PC-3 (cell line): ENCODE data around the gene PITX1. TPM values are rescaled to one million over a fixed set of nuclear protein-coding genes. Genes with fewer than 3 reads are reported as not detected.

Experiments
- ATAC-seq: fragments of 200-7000 bp; cut with Tn5 transposase; 2 replicates; pipeline ENCODE4 v1.9.1; 2020; ENCODE audit warnings: mild to moderate bottlenecking, moderate library complexity
- BruUV-seq: library from RNA; stranded (reverse); fragments of 400-500 nt; replicated peaks from 2 replicates; lab custom pipeline; 2021; lab: Mats Ljungman, UMichigan
- CTCF ChIA-PET: fragments of 300-600 bp; sonication (Branson Sonifier 250); formaldehyde crosslinking; loops from one replicate; lab custom pipeline; 2022; ENCODE audit warnings: antibody characterized with exemption; lab: Charles Lee
- POLR2A ChIA-PET: fragments of 300-600 bp; sonication (Branson Sonifier 250); formaldehyde crosslinking; loops from one replicate; lab custom pipeline; 2022; ENCODE audit warnings: antibody characterized with exemption; ENCODE audit not compliant: unreplicated experiment; lab: Charles Lee
- DNase-seq: peaks from one replicate; pipeline ENCODE4 v3.0.0-alpha.2; 2015
- H2AFZ ChIP-seq: fragments of 300-600 bp; sonication (generic); 2 replicates; pipeline ENCODE4 v1.6.0; 2016; ENCODE audit warnings: antibody characterized with exemption, low read length
- H3F3A ChIP-seq: fragments of 300-600 bp; sonication (generic); one replicate; pipeline ENCODE4 v1.6.0; 2017; ENCODE audit warnings: antibody characterized with exemption, low read length, control low read depth, mild to moderate bottlenecking; ENCODE audit not compliant: unreplicated experiment
- H3K27ac ChIP-seq: fragments of 300-600 bp; sonication (generic); 2 replicates; pipeline ENCODE4 v1.5.1; 2016; ENCODE audit warnings: mild to moderate bottlenecking, low read length
- H3K27me3 ChIP-seq: fragments of 300-600 bp; sonication (generic); 2 replicates; pipeline ENCODE4 v1.6.1; 2016; ENCODE audit warnings: low read length, mixed read lengths
- H3K36me3 ChIP-seq: fragments of 300-600 bp; sonication (generic); 2 replicates; pipeline ENCODE4 v1.6.1; 2016; ENCODE audit warnings: low read depth, mixed run types, low read length, mixed read lengths
- H3K4me1 ChIP-seq: fragments of 300-600 bp; sonication (generic); 2 replicates; pipeline ENCODE4 v1.5.1; 2016; ENCODE audit warnings: low read length; ENCODE audit not compliant: insufficient read depth
- H3K4me2 ChIP-seq: fragments of 300-600 bp; sonication (generic); 2 replicates; pipeline ENCODE4 v1.6.0; 2016; ENCODE audit warnings: low read length
- H3K4me3 ChIP-seq: fragments of 300-600 bp; sonication (generic); 2 replicates; pipeline ENCODE4 v1.5.1; 2016; ENCODE audit warnings: mild to moderate bottlenecking, low read length, mixed read lengths
- H3K79me2 ChIP-seq: fragments of 300-600 bp; sonication (generic); 2 replicates; pipeline ENCODE4 v1.6.1; 2017; ENCODE audit warnings: low read length, mixed read lengths
- H3K9ac ChIP-seq: fragments of 300-600 bp; sonication (generic); 2 replicates; pipeline ENCODE4 v1.6.0; 2016; ENCODE audit warnings: mild to moderate bottlenecking, low read length
- H3K9me2 ChIP-seq: fragments of 300-600 bp; sonication (generic); replicated peaks from 2 replicates; pipeline ENCODE4 v1.6.1; 2016; ENCODE audit warnings: mixed run types, low read length, mixed read lengths
- H3K9me3 ChIP-seq: fragments of 300-600 bp; sonication (generic); 2 replicates; pipeline ENCODE4 v1.6.1; 2016; ENCODE audit warnings: low read length, mixed read lengths
- H4K20me1 ChIP-seq: fragments of 300-600 bp; sonication (generic); 2 replicates; pipeline ENCODE4 v1.6.1; 2016; ENCODE audit warnings: low read length, mixed read lengths
- EZH2 ChIP-seq: fragments of 300-600 bp; sonication (generic); IDR thresholded peaks from one replicate; pipeline ENCODE4 v1.6.1; 2017; ENCODE audit warnings: antibody characterized with exemption, mild to moderate bottlenecking, low read length; ENCODE audit not compliant: unreplicated experiment
- EZH2phosphoT487 ChIP-seq: fragments of 300-600 bp; sonication (generic); IDR thresholded peaks from 2 replicates; pipeline ENCODE4 v1.6.1; 2018; ENCODE audit warnings: mild to moderate bottlenecking, antibody characterized with exemption, low read length, borderline replicate concordance
- intact Hi-C: fragments of 100-400 bp; cut with micrococcal nuclease; formaldehyde crosslinking; loops from 2 replicates; pipeline ENCODE4 v1.9.0; 2023
- total RNA-seq: library from RNA; depleted of rRNA; stranded (reverse); fragments of >200 nt; gene quantifications from 2 replicates; pipeline ENCODE4 v1.2.3, GENCODE V29; 2014
- TF ChIP-seq, protein P1 (sequence below): fragments of 300-600 bp; sonication (generic); conservative IDR thresholded peaks from 2 replicates; pipeline ENCODE4 v1.5.1; 2017; ENCODE audit warnings: antibody characterized with exemption, low read depth, mild to moderate bottlenecking, low read length

Gene PITX1
- total RNA-seq, 1 experiment from 2014 or later: 40.8 TPM

DNA sequence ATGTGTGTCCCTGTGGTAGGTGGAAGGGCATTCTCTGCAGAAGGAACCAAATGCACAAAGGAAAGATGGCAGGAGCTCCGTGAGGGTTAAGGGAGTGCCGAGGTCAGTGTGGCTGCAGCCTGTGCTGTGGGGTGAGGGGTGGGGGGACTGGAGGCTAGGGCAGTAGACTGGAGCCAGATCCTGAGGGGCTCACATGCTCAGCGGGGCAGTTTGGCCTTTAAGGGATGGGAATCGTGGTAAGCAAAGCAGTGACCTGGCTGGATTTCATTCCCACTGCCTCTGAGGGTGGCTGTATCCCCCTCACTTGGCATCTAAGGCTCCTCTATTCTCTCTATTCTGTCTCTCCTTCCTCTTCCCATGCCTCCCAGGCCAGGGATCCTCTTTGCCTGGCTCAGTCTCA, 15.6 kb downstream of the PITX1 start:
- no peak for ATAC-seq
- H2AFZ ChIP-seq: no peak overlapping the region
- CTCF ChIA-PET: no interaction called here

DNA sequence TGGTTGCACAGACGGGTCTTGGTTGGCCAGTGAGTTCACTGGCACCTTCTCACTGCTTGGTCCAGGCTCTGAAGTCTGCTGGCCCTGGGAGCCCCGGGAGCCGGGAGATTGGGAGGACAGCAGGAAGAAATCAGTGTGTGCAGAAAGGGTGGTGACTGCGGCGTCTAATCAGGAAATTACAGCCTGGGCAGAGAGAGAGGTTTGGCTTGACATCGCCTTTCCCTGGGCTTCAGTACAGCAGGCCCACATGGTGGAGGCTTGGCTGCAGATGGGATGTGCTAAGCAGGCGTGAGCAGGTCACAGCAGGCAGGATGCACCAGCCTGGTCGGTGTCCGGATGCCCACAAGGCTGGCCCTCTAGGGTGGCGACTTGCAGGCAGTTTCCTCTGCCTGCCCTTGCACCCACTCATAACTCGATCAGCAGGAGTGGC, 17.2 kb downstream of the PITX1 start:
- Histone ChIP-seq H3K79me2 (no peaks in the 10 kb centered on the region), H4K20me1 (no peaks in the 10 kb centered on the region), H3K4me2 (no peak overlapping the region), H3K4me3 (no peak overlapping the region), H3K9me3 (no peaks in the 10 kb centered on the region), H3K27ac (no peak overlapping the region), H3K4me1 (no peaks in the 10 kb centered on the region), H3K27me3 (no peaks in the 10 kb centered on the region), H3K36me3 (no peaks in the 10 kb centered on the region), H2AFZ (no peak overlapping the region), H3F3A (no peaks in the 10 kb centered on the region), H3K9ac (no peak overlapping the region), H3K9me2 (no peaks in the 10 kb centered on the region)
- no peak for ATAC-seq
- no peak for DNase-seq
- ChIA-PET POLR2A (no interaction called here), CTCF (no interaction called here)
- TF ChIP-seq EZH2phosphoT487 (no peak), EZH2 (no peak)
- TF ChIP-seq, protein P1, sequence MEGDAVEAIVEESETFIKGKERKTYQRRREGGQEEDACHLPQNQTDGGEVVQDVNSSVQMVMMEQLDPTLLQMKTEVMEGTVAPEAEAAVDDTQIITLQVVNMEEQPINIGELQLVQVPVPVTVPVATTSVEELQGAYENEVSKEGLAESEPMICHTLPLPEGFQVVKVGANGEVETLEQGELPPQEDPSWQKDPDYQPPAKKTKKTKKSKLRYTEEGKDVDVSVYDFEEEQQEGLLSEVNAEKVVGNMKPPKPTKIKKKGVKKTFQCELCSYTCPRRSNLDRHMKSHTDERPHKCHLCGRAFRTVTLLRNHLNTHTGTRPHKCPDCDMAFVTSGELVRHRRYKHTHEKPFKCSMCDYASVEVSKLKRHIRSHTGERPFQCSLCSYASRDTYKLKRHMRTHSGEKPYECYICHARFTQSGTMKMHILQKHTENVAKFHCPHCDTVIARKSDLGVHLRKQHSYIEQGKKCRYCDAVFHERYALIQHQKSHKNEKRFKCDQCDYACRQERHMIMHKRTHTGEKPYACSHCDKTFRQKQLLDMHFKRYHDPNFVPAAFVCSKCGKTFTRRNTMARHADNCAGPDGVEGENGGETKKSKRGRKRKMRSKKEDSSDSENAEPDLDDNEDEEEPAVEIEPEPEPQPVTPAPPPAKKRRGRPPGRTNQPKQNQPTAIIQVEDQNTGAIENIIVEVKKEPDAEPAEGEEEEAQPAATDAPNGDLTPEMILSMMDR: no peak
- BruUV-seq: no TSS peak
- intact Hi-C loops: no loop called here

More for the DNA sequence above, 15.6 kb downstream of the PITX1 start:
- no peaks in the 10 kb centered on the region for H3F3A ChIP-seq
- no peaks in the 10 kb centered on the region for H3K79me2 ChIP-seq
- no peaks in the 10 kb centered on the region for H3K4me1 ChIP-seq
- TF ChIP-seq EZH2 (no peak), EZH2phosphoT487 (no peak)
- TF ChIP-seq, protein P1: no peak
- intact Hi-C loops: no loop called here
- H3K4me2 ChIP-seq: no peak overlapping the region
- H3K9ac ChIP-seq: no peak overlapping the region
- POLR2A ChIA-PET: no interaction called here
- no peaks in the 10 kb centered on the region for H3K27me3 ChIP-seq
- H3K27ac ChIP-seq: no peak overlapping the region
- no peaks in the 10 kb centered on the region for H3K9me2 ChIP-seq
- no peak overlapping the region for H3K4me3 ChIP-seq
- no peak for DNase-seq
- no peaks in the 10 kb centered on the region for H3K9me3 ChIP-seq
- no TSS peak for BruUV-seq
- no peaks in the 10 kb centered on the region for H4K20me1 ChIP-seq
- no peaks in the 10 kb centered on the region for H3K36me3 ChIP-seq

DNA sequence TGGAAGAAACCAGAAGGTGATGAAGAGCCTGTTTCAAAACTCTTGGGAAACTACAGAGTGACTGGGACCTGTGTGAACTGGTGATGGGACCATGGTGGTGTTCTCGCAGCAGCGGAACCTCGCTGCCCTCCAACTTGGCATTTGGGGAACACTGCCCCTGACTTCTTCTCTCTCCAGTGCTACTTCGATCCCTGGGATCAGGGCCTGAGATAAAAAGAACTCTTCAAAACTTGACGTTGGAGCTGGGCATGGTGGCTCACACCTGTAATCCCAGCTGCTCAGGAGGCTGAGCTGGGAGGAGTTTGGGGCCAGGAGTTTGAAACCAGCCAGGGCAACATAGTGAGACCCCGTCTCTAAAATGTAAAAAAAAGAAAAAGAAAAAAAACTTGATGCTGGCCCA, 18.1 kb downstream of the PITX1 start:
- H3K4me1 ChIP-seq: no peaks in the 10 kb centered on the region
- no peak overlapping the region for H3K4me2 ChIP-seq
- H4K20me1 ChIP-seq: no peaks in the 10 kb centered on the region
- no TSS peak for BruUV-seq
- no peak overlapping the region for H3K4me3 ChIP-seq
- no peaks in the 10 kb centered on the region for H3K36me3 ChIP-seq
- no peak for ATAC-seq
- ChIA-PET POLR2A (no interaction called here), CTCF (no interaction called here)
- H2AFZ ChIP-seq: no peak overlapping the region
- H3K27me3 ChIP-seq: no peaks in the 10 kb centered on the region
- H3K9ac ChIP-seq: no peak overlapping the region
- no peaks in the 10 kb centered on the region for H3K79me2 ChIP-seq
- H3K27ac ChIP-seq: no peak overlapping the region
- H3K9me3 ChIP-seq: no peaks in the 10 kb centered on the region
- intact Hi-C loops: no loop called here
- no peak for DNase-seq
- TF ChIP-seq EZH2phosphoT487 (no peak), EZH2 (no peak)
- TF ChIP-seq, protein P1: no peak
- H3F3A ChIP-seq: no peaks in the 10 kb centered on the region
- no peaks in the 10 kb centered on the region for H3K9me2 ChIP-seq
